Activated naive CD4-positive, alpha-beta T cell treated with anti-CD3 and anti-CD28 coated beads, Interleukin-2, amount 50 U/mL, for 72 hours (primary cell): ENCODE data around the gene FTCD. TPM values are rescaled to one million over a fixed set of nuclear protein-coding genes. Genes with fewer than 3 reads are reported as not detected.

ENCODE experiments used
- ATAC-seq, 2 donors: fragments of 150-1000 bp; cut with Tn5 transposase; 2 replicates each; pipeline ENCODE4 v1.10.0; 2021; ENCODE audit warnings: mild to moderate bottlenecking in 2 of 2, moderate library complexity in 2 of 2
- DNase-seq, 2 donors: peaks; one replicate each; pipeline ENCODE4 v3.0.0; 2021 to 2022; ENCODE audit warnings: low spot score in 2 of 2
- H3K27ac Mint-ChIP-seq, 2 donors: one replicate each; pipeline ENCODE4 v1.8.0; 2022; ENCODE audit warnings: mild to moderate bottlenecking in 2 of 2, mixed read lengths in 2 of 2
- H3K36me3 Mint-ChIP-seq, 2 donors: one replicate each; pipeline ENCODE4 v1.8.0; 2022; ENCODE audit warnings: mixed read lengths in 2 of 2
- H3K9me3 Mint-ChIP-seq, 2 donors: one replicate each; pipeline ENCODE4 v1.8.0; 2022; ENCODE audit warnings: mixed read lengths in 2 of 2
- total RNA-seq, 2 donors: library from RNA; stranded (reverse); gene quantifications; one replicate each; pipeline ENCODE4 v1.2.3, GENCODE V29; 2022

Gene FTCD
- total RNA-seq, 2 donors from 2014 or later, result 0.21 to 0.39 TPM

- DNase-seq (no peak), ATAC-seq (no peak)
- Mint-ChIP-seq H3K36me3 (peaks cover 23 to 24% of the 10 kb centered on the region in 2 donors), H3K27ac (no peak overlapping the region), H3K9me3 (peaks cover 9 to 28% of the 10 kb centered on the region in 2 donors)
These were observed 55.4 kb downstream of the FTCD start for GRCh38 chr21:46100020-46100419.

DNA sequence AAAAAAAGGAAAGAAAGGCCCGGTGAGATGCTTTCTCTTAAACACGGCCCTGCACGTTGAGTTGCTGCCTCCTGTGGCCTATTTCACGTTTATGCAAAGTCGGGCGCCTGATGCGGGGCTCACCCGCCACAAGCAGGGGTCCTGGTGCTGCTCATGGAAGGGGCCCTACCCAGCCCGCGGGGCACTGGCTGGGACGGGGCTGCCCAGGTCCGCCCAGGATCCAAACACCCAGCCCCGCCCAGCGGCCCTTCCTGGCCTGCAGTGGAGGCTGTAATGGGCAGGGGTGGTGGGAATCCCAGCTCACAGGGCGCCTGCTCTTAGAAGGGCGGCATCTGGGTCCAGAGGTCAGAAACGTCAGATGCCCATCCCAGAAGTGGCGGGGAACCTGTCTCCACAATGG is 55.9 kb downstream of the FTCD start:
- peak in 1 of 2 donors; percentile 52 for DNase-seq
- peaks cover 19 to 22% of the 10 kb centered on the region in 2 donors for H3K36me3 Mint-ChIP-seq
- peaks cover 9 to 28% of the 10 kb centered on the region in 2 donors for H3K9me3 Mint-ChIP-seq
- ATAC-seq, result no peak
- no peak overlapping the region for H3K27ac Mint-ChIP-seq

DNA sequence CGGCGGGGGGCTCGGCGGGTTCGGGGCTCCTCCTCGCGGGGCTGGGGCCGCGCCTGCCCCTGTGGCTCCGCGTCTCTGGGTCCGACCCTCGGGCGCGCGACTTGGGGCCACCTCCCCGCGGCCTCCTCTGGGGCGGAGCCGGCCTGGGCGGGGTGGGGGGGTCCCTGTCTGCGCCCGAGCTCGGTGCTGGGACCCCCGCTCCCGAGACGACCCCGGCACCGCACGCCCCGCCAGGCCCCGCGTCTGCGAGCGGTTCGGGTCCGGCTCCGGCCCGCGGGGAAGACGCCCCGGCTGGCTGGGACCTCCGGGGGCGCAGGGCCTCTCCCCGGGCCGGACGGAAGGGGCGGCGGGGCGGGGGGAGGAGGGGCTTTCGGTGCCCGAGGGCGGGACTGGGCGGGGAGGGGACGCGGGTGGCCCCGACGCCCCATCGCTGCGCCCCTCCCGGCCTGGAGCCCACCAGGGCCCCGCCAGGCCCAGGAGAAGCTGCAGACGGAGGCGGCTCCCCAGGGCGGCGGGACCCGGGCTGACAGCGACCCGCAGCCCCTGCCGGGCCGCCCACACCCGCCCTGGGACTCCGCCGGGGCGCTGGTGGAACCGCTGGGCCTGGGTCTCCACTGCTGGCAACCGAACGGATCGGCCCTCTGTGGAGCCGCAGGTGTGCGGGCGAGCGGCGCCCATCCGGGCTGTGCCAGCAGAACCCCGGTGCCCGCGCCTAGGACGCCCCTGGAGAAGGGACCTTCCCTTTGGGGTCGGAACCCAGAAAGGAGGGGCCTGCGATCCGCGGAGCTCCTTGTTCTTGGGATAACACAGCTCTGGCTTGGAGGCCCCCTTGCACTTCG is 56.9 kb downstream of the FTCD start:
- DNase-seq, result peak in 1 of 2 donors; percentile 54
- ATAC-seq, result peak; percentile 47 to 62

GRCh38 chr21:46097336-46098293 is 57.8 kb downstream of the FTCD start, which contains the start of gene COL6A2:
TSS of gene COL6A2 (plus strand) at chr21:46098112.
- Mint-ChIP-seq H3K36me3 (peaks cover 5 to 6% of the 10 kb centered on the region in 2 donors), H3K9me3 (peaks cover 0 to 14% of the 10 kb centered on the region in 2 donors), H3K27ac (no peak within 1 kb of the TSS)
- DNase-seq (peak; percentile 68 to 75), ATAC-seq (peak; percentile 92)

More for the DNA sequence above, 56.9 kb downstream of the FTCD start:
- Mint-ChIP-seq H3K9me3 (peaks cover 3 to 20% of the 10 kb centered on the region in 2 donors), H3K27ac (no peak overlapping the region), H3K36me3 (peaks cover 9 to 14% of the 10 kb centered on the region in 2 donors)

DNA sequence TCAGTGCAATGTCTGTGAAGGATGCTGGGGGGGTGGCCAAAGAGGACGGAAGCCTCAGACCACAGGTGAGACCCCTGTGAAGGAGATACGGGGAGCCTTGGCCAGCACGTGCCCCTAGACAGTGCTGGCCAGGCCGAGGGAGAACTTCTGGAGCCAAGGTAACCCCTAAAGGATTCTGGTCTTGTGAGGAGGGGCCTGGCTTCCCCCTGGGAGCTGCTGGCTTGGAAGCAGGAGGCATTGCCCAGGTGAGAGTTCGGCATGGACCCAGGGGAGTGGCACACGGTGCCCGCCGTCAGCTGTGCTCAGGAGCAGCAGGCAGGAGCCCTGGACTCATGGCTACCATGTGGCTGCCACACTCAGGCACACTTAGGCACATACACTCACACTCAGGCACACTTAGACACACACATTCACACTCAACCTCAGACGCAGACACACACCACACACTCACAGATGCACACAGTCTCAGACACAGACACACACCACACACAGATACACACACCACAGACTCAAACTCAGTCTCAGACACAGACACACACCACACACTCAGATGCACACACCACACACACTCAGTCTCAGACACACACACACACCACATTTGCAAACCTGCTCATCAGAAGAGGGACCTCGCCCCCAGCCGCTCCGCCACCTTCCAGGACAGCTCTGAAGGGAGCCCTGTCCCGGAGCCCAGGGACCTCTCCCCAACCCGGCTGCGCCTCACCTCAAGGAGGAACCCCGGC is 58.6 kb downstream of the FTCD start:
- H3K36me3 Mint-ChIP-seq, result peaks cover 0 to 6% of the 10 kb centered on the region in 2 donors
- DNase-seq, result no peak
- H3K27ac Mint-ChIP-seq, result no peak overlapping the region
- H3K9me3 Mint-ChIP-seq, result peaks cover 0 to 5% of the 10 kb centered on the region in 2 donors
- ATAC-seq, result no peak

DNA sequence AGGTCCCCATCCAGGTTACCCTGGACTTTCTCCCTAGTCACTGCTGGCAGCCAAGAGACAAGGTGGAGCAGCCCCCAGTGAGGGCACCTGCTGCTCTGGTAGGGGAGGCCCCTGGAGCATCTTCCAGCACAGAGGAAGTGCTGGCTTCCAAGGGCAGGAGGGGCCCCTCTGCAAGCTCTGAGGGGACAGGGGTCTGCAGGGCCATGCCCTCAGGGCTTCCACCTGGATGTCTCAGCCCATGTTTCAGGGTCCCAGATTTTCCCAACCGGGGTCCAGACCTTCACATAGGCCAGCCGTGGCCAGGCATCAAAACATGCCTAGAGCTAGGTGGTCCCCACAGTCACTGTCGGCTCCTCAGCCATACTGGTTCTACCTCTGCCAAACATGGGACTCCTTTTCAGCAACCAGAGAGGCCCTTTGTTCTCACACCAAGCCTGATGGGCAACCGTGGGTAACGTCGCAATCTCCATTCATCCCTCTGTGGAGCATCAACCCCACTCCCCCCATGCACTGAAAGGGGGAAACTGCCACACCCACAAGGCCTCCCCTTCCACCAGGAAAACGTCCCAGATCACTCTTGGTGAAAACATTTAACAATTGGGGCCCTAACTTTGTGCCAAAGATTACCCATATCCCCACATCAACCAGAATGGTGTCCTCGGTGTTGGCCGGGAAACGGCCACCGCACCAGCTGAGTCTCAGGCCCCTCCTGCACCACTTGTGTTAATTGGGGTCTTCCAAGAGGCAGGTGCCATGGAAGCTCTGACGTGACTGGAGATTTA is 59.4 kb downstream of the FTCD start:
- ATAC-seq (no peak), DNase-seq (no peak)
- Mint-ChIP-seq H3K9me3 (peaks cover 3% of the 10 kb centered on the region in 2 donors), H3K36me3 (peaks cover 0 to 6% of the 10 kb centered on the region in 2 donors), H3K27ac (no peak overlapping the region)

DNA sequence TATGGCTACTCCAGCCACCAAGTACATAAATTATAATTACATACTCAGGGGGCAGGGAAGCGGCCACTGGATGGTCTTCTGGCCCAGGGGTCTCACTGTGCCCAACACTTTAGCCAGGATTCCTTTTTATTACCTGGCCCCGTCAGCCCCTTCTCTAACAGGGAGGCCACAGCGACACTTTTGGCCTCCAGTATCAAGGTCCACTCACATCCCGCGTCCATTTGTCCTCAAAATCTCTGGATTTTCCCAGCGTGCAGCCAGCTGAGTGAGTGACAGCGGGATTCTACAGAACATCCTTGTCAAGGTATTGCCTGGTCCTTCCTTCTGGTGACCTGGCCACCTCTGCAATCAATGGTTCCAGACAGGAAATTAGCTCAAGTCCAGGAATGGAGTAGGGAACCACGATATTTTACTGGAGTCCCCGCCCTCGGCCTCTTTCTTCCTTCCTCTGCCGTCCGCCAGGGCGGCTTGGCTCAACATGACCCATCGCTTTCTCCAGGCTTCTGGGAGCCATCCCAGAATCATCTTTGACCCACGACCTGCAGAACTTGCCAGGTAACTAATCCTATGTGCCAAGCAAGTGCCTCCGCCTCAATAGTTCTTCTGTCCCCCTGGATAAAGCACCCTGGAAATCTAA is 60.2 kb downstream of the FTCD start:
- H3K36me3 Mint-ChIP-seq, result no peaks in the 10 kb centered on the region
- no peak for ATAC-seq

DNA sequence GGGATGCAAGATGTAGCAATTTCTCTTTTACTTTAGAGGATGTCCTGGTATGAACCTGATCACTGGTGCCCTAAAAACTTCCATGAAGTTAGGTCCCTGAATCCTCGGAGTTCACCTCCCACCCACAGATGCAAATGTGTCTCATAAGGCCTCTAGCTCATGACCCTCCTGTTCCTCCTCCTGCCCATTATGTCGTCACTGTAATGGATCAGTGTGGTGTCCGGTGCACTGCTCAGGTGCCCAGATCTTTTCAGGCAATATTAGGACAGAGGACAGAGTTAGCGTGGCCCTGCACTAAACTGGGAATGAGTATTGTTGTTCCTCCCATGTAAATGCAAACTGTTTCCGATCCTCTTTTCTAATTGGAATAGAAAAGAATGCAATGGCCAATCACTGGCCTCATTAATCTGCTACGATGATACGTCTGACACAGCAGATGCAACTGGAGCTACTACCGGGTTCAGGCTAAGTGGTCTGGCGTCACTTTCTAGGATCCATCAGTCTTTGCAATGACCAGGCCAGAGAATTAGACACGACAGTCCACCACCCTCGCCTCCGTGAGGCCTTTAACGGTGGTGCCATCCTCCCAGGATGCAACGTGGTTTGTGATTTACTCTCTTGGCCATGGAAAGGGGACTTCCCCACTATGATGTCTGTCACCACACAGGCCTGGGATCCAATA is 60.8 kb downstream of the FTCD start:
- ATAC-seq (no peak), DNase-seq (no peak)
- H3K27ac Mint-ChIP-seq, result no peak overlapping the region
- peaks cover 9 to 15% of the 10 kb centered on the region in 2 donors for H3K9me3 Mint-ChIP-seq
- H3K36me3 Mint-ChIP-seq, result no peaks in the 10 kb centered on the region

More for the DNA sequence above, 60.2 kb downstream of the FTCD start:
- DNase-seq, result no peak
- H3K9me3 Mint-ChIP-seq, result peaks cover 9 to 10% of the 10 kb centered on the region in 2 donors
- H3K27ac Mint-ChIP-seq, result no peak overlapping the region

GRCh38 chr21:46093668-46094400 is 61.5 kb downstream of the FTCD start:
- DNase-seq (peak in 1 of 2 donors; percentile 50), ATAC-seq (no peak)
- Mint-ChIP-seq H3K9me3 (peaks cover 9 to 19% of the 10 kb centered on the region in 2 donors), H3K27ac (no peak overlapping the region), H3K36me3 (no peaks in the 10 kb centered on the region)

GRCh38 chr21:46092811-46093667 is 62.3 kb downstream of the FTCD start:
- no peak overlapping the region for H3K27ac Mint-ChIP-seq
- peaks cover 0 to 5% of the 10 kb centered on the region in 2 donors for H3K36me3 Mint-ChIP-seq
- H3K9me3 Mint-ChIP-seq, result peaks cover 15 to 24% of the 10 kb centered on the region in 2 donors
- no peak for DNase-seq
- no peak for ATAC-seq

GRCh38 chr21:46092026-46092764 is 63.2 kb downstream of the FTCD start:
- peaks cover 16 to 25% of the 10 kb centered on the region in 2 donors for H3K9me3 Mint-ChIP-seq
- H3K36me3 Mint-ChIP-seq, result peaks cover 0 to 7% of the 10 kb centered on the region in 2 donors
- DNase-seq (no peak), ATAC-seq (no peak)
- no peak overlapping the region for H3K27ac Mint-ChIP-seq

DNA sequence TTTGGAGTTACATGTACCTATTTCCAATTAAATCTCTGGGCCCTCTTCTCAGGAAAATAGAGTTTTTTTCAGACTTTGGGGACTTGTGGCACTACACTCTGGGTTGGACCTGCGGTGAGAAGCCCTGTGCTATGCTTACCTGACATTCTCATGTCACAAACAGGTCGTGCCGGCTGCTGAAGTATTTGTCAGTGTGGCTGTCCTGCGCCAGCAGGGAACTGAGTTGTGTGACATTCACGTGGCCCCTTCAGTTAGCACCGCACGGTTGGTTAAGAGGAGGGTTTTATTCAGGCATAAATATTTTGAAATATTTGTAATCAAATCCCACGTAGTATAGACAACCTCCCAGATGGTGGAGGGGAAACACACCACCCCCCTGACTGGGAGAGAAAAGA is 63.8 kb downstream of the FTCD start:
- DNase-seq (no peak), ATAC-seq (no peak)
- H3K36me3 Mint-ChIP-seq, result peaks cover 5 to 11% of the 10 kb centered on the region in 2 donors
- H3K27ac Mint-ChIP-seq, result no peak overlapping the region
- H3K9me3 Mint-ChIP-seq, result peaks cover 20 to 30% of the 10 kb centered on the region in 2 donors

GRCh38 chr21:46091118-46091517 is 64.3 kb downstream of the FTCD start:
- peaks cover 6 to 12% of the 10 kb centered on the region in 2 donors for H3K36me3 Mint-ChIP-seq
- DNase-seq (no peak), ATAC-seq (no peak)
- no peak overlapping the region for H3K27ac Mint-ChIP-seq
- H3K9me3 Mint-ChIP-seq, result peaks cover 20 to 31% of the 10 kb centered on the region in 2 donors
